NT2/D1 (cell line): ENCODE data around the gene HCRTR1.

Experiments
- DNase-seq: peaks from one replicate; pipeline ENCODE4 v3.0.0-alpha.2; 2011; ENCODE audit warnings: low read depth, low spot score
- H3K27me3 ChIP-seq: 2 replicates; pipeline ENCODE4 v1.6.0; 2011; ENCODE audit warnings: mild to moderate bottlenecking; ENCODE audit not compliant: insufficient read length, insufficient read depth
- H3K36me3 ChIP-seq: 2 replicates; pipeline ENCODE4 v1.6.1; 2011; ENCODE audit warnings: mild to moderate bottlenecking, low read length, mixed read lengths; ENCODE audit not compliant: insufficient read depth, insufficient read length
- H3K4me1 ChIP-seq: 2 replicates; pipeline ENCODE4 v1.5.1; 2011; ENCODE audit not compliant: insufficient read depth, insufficient read length
- H3K4me3 ChIP-seq: 2 replicates; pipeline ENCODE4 v1.5.1; 2011; ENCODE audit warnings: low read depth; ENCODE audit not compliant: insufficient read length
- H3K9ac ChIP-seq: 2 replicates; pipeline ENCODE4 v1.6.0; 2011; ENCODE audit warnings: low read depth; ENCODE audit not compliant: insufficient read length
- H3K9me3 ChIP-seq: 2 replicates; pipeline ENCODE4 v1.5.1; 2011; ENCODE audit warnings: mild to moderate bottlenecking, low read length; ENCODE audit not compliant: insufficient read depth
- SUZ12 ChIP-seq: IDR thresholded peaks from 2 replicates; pipeline ENCODE4 v1.6.1; 2011; ENCODE audit not compliant: insufficient read length, insufficient read depth; ENCODE audit errors: extremely low read depth
- YY1 ChIP-seq: IDR thresholded peaks from 2 replicates; pipeline ENCODE4 v1.6.1; 2011; ENCODE audit not compliant: insufficient read length, insufficient read depth
- ZNF274 ChIP-seq: IDR thresholded peaks from 2 replicates; pipeline ENCODE4 v1.6.1; 2011; ENCODE audit warnings: mild to moderate bottlenecking, low read depth, low read length

HCRTR1 gene

GRCh38 chr1:31637915-31638673 lies 20.6 kb downstream of the HCRTR1 start:
- Histone ChIP-seq H3K36me3 (peaks cover 52% of the 10 kb centered on the region), H3K9ac (no peak overlapping the region), H3K4me3 (no peak overlapping the region), H3K9me3 (no peaks in the 10 kb centered on the region), H3K27me3 (no peaks in the 10 kb centered on the region), H3K4me1 (peaks cover 14% of the 10 kb centered on the region)
- no peak for DNase-seq
- TF ChIP-seq SUZ12 (no peak), ZNF274 (no peak), YY1 (no peak)

- no peaks in the 10 kb centered on the region for H3K27me3 ChIP-seq
- no peak for TF ChIP-seq SUZ12
- TF ChIP-seq ZNF274, result no peak
- peaks cover 49% of the 10 kb centered on the region for H3K36me3 ChIP-seq
- H3K4me3 ChIP-seq, result no peak overlapping the region
- peaks cover 17% of the 10 kb centered on the region for H3K4me1 ChIP-seq
- no peaks in the 10 kb centered on the region for H3K9me3 ChIP-seq
- no peak overlapping the region for H3K9ac ChIP-seq
- no peak for DNase-seq
These were observed 22.1 kb downstream of the HCRTR1 start for GRCh38 chr1:31639543-31639942.

- no peak for DNase-seq
- H3K4me3 ChIP-seq, result no peak overlapping the region
- no peak for TF ChIP-seq YY1
- no peak for TF ChIP-seq ZNF274
- TF ChIP-seq SUZ12, result no peak
- H3K36me3 ChIP-seq, result peaks cover 43% of the 10 kb centered on the region
- no peaks in the 10 kb centered on the region for H3K9me3 ChIP-seq
- no peaks in the 10 kb centered on the region for H3K27me3 ChIP-seq
- H3K9ac ChIP-seq, result no peak overlapping the region
- H3K4me1 ChIP-seq, result peaks cover 17% of the 10 kb centered on the region
These were observed 22.7 kb downstream of the HCRTR1 start for GRCh38 chr1:31640179-31640578.

- Histone ChIP-seq H3K9ac (no peak overlapping the region), H3K36me3 (peaks cover 38% of the 10 kb centered on the region), H3K4me3 (no peak overlapping the region), H3K9me3 (no peaks in the 10 kb centered on the region), H3K4me1 (peaks cover 17% of the 10 kb centered on the region), H3K27me3 (no peaks in the 10 kb centered on the region)
- TF ChIP-seq ZNF274 (no peak), YY1 (no peak), SUZ12 (no peak)
- DNase-seq, result no peak
These were observed 23.5 kb downstream of the HCRTR1 start for GRCh38 chr1:31640964-31641363.

- TF ChIP-seq YY1, result no peak
- no peak for TF ChIP-seq SUZ12
- no peak for TF ChIP-seq ZNF274
- Histone ChIP-seq H3K27me3 (no peaks in the 10 kb centered on the region), H3K9ac (peak overlapping the region; percentile 18), H3K4me3 (no peak overlapping the region), H3K4me1 (peaks cover 17% of the 10 kb centered on the region), H3K9me3 (no peaks in the 10 kb centered on the region), H3K36me3 (peaks cover 36% of the 10 kb centered on the region)
- no peak for DNase-seq
These were observed 24.9 kb downstream of the HCRTR1 start for GRCh38 chr1:31642366-31642765.

GRCh38 chr1:31642897-31643296 lies 25.4 kb downstream of the HCRTR1 start:
- TF ChIP-seq ZNF274 (no peak), SUZ12 (no peak), YY1 (no peak)
- Histone ChIP-seq H3K9me3 (no peaks in the 10 kb centered on the region), H3K9ac (no peak overlapping the region), H3K27me3 (no peaks in the 10 kb centered on the region), H3K4me1 (peaks cover 17% of the 10 kb centered on the region), H3K36me3 (peaks cover 32% of the 10 kb centered on the region), H3K4me3 (no peak overlapping the region)
- DNase-seq, result no peak

- H3K9me3 ChIP-seq, result no peaks in the 10 kb centered on the region
- peak overlapping the region; percentile 96 for H3K4me3 ChIP-seq
- no peak for TF ChIP-seq ZNF274
- TF ChIP-seq SUZ12, result no peak
- TF ChIP-seq YY1, result no peak
- peaks cover 14% of the 10 kb centered on the region for H3K4me1 ChIP-seq
- no peaks in the 10 kb centered on the region for H3K27me3 ChIP-seq
- no peak for DNase-seq
- H3K9ac ChIP-seq, result peak overlapping the region; percentile 97
- H3K36me3 ChIP-seq, result peaks cover 27% of the 10 kb centered on the region
These were observed 26.6 kb downstream of the HCRTR1 start for GRCh38 chr1:31643976-31644559.
